ENCODE data around the gene GMPR.
"Not testable (repeated sequence)": the region's sequence is repeated elsewhere in the genome, so short reads cannot be mapped to it uniquely, and the experiment has no call there.

Gene GMPR

DNA sequence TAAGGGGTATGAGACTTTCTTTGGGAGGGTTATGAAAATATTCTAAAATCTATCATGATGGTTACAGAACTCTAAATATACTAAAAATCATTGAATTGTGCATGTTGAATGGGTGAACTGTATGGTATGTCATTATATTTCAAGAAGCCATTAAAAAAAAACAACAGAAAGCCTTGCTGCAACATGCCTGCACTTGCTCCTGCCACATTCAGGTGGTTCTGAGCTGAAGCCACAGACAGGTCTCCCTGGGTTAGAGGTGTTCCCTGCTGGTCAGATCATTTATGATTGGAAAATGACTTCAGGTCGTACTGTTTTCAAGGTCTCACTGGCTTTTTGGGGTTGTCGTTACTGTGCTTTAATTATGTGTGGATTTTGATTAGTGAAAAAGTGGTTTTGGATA lies 13.3 kb downstream of the GMPR start:
- no peak for DNase-seq

GRCh38 chr6:16252686-16253299 lies 14.4 kb downstream of the GMPR start:
- DNase-seq: no peak

DNA sequence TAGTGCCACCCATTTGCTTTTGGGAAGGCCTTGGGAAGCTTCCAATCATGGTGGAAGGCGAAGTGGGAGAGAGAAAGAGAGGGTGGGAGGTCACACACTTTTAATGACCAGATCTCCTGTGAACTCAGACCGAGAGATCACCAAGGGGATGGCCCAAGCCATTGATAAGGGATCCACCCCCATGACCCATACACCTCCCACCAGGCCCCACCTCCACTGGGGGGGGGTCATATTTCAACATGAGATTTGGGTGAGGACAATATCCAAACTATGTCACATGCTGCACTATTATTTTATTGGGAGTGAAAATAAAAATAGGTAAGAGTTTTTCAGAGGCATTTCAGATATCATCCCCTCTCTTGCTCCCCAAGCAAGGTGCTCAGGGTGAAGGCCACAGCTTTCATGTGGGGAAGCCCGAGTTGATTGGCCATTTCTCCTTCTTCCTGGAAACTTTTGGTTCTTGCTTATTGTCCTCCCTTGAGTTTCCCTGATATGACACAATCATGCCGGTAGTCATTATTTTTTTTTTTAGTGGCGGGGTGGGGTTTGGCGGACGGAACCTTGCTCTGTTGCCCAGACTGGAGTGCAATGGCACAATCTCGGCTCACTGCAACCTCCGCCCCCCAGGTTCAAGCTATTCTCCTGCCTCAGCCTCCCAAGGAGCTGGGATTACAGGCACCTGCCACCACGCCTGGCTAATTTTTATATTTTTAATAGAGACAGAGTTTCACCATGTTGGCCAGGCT lies 15.2 kb downstream of the GMPR start:
- DNase-seq: no peak

DNA sequence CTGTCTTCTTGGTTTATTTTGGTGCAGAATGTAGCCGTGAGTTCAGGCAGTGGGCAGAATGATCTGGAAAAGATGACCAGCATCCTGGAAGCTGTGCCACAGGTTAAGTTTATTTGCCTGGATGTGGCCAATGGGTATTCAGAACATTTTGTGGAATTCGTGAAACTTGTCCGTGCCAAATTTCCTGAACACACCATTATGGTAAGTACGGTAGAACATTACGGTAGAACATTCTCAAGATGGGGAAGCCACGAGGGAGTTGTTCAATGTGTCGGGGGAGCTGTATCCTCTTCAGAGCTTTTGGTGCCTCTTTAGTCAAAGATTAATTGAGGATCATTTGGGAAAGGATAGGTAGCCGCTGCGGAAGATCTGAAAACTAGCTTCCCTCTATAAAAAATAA lies 16.1 kb downstream of the GMPR start:
- DNase-seq: no peak

DNA sequence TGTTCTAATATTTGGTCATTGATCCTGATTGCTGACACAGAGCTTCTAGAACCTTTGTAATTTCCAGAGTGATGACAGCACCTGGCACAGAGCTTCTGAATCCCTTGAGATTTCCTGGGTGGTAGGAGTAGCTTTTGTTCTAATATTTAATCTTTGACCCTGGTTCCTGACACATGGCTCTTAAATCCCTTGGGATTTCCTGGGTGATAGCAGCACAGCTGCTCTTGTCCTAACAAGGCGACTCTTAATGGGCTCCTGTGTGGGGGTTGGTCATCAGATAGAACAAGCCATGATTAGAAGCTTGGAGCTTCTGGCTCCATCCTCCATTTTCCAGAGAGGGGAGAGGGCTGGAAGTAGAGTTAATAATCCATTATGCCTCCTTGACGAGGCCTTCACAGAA lies 18.4 kb downstream of the GMPR start:
- DNase-seq: no peak

DNA sequence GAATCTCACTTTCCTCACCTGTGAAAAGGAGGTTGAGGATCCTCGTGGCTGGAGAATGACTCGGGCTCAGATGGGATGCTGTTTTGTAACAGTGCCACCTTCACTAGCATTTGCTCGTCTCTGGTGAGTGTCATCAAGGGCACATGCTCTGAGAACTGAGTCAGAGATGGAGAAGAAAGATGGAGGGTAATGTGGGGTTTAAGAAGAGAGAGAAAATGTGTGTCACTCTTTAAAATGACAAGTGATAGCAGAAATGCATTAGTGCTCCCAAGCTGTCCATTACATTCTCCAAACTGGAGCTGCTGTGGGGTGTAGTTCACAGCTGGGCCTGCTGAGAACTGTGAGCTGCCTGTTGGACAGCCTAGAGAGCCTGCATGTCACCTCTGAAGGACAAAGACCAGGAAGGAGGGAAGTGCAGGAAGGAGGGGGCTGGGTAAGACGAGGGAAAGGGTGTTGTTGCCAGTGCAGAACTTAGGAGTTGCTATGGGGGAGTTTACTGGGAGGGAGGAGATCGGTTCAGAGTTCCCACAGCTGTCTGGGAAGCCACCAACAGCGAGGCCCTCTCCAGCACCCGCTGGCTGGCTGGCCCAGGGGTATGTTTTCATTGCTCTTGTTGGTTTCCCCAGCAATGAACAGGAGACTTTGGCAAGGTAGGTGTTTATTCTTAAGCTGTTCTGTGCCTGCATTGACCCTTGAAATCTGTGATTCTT lies 19.8 kb downstream of the GMPR start:
- no peak for DNase-seq

DNA sequence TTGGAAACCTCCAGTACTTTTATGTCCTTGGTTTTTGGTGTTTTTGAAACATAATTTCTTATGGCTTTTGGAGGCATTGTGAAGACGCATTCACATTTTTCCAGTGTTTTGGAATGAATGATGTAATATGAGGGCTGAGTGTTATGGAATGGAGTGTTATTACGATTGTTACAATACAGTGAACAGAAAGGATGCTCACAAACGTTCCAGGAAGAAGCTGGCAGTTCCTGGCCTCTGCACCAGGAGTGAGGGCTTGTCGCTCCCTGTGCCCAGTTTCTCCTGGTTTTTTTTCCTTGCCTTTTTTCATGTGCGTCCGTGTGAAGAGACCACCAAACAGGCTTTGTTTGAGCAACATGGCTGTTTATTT lies 20.3 kb downstream of the GMPR start:
- DNase-seq: no peak

DNA sequence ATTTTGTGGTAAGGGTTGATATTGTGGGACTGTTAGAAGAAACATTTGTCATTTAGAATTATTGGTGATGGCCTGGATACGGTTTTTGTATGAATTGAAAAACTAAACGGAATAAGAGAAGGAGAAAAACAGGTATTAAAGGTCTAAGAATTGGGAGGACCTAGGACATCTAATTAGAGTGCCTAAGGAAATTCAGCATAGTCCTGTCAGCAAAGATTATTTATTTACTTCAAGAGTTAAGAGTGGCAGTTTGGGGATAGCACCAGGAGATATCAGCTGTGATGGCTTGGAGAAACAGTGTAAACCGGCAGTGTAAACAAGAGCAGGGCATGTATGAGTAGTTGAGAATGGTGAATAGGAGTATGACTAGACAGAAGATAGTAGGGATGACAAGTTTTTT lies 21.2 kb downstream of the GMPR start:
- DNase-seq: not testable (repeated sequence)

DNA sequence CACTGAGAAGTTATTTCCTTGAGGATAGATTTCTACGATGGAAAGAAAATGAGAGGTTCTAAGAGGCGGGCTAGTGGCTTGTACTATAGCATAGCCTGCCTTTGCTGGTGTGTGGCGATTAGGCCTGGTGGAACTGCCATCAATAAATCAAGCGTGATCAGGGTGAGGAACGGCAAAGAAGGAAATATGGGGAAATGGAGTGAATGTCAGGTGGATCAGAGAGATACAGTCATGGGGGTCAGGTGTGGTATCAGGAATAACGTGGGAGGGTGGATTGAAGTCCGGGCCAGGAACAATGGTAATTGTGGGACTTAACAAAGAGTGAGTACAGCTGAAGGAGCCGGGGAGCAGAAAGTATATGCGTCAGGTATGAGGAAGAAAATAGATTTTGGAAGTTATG lies 22.2 kb downstream of the GMPR start:
- not testable (repeated sequence) for DNase-seq

DNA sequence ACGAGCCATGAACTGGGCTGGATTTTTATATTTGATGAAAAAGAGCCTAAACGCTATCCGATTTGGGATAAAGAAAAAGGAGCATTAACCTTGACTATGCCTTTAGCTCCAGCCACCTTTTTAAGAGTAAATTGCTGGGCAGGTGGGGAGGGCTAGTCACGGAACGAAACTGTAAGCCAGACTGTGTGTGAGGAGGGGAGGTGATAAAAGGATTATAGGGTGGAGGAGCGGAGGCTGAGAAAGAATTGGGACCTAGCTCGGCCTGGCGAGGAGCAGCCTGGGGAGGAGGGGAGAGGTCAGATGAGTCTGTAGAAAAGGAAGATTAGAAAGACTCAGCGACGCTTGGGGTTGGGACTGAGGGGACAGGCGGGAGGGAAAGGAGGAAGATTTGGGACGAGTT lies 24.4 kb downstream of the GMPR start:
- DNase-seq: not testable (repeated sequence)

- not testable (repeated sequence) for DNase-seq
These were observed 25.2 kb downstream of the GMPR start for GRCh38 chr6:16263464-16264099.

- DNase-seq: no peak
These were observed 26.4 kb downstream of the GMPR start for GRCh38 chr6:16264785-16265184.

DNA sequence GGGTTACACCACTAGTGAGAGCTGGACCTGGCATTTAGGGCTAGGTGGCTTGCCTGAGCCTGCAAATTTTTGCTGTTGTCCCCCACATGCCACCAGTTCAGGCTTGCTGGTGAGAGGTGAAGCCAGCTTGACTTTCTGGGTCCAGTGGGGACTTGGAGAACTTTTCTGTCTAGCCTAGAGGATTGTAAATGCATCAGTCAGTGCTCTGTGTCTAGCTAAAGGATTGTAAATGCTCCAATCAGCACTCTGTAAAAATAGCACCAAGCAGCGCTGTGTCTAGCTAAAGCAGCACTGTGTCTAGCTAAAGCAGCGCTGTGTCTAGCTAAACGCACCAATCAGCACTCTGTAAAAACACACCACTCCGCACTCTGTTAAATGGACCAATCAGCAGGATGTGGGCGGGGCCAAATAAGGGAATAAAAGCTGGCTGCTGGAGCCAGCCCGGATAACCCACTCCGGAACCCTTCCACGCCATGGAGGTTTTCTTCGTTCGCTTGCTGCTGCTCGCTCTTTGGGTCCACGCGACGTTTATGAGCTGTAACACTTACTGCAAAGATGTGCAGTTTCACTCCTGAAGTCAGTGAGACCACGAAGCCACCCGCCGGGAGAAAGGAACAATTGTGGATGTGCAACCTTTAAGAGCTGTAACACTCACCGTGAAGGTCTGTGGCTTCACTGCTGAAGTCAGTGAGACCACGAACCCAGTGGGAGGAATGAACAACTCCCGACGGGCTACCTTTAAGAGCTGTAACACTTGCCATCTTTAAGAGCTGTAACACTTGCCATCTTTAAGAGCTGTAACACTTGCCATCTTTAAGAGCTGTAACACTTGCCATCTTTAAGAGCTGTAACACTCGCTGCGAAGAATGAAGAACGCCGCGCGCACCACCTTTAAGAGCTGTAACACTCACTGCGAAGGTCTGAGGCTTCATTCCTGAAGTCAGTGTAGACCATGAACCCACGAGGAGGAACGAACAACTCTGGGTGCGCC lies 27.3 kb downstream of the GMPR start:
- DNase-seq: no peak

DNA sequence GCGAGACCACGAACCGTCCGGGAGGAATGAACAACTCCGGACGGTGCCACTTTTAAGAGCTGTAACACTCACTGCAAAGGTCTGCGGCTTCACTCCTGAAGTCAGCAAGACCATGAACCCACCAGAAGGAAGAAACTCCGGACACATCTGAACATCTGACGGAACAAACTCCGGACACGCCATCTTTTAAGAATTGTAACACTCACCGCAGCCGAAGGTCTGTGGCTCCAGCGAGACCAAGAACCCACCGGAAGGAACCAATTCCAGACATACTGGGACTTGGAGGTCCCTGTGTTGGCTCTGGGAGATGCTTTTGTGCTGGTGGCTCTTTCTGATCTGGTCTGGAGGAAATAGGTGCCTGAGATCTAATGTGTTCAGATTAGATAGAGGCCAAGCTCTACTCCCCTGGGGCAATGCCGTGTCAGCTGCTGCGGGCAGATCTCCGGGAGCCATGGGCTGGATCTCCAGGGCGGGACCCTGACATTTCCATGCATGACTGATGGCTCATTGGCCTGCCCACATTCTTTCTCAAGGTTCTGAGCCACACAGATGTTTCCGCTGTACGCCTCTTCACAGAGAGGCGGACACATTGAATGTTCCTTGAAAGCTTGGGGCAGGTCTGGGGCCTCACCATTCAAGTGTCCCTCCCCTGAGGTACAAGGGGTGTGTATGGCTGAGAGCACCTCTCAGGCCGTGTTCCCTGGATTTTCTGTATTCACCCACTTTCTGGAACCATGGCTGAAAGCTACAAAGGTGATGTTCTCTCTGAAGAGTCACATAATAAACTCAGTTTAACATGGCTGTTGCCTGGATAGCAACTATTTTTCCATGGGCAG lies 29.3 kb downstream of the GMPR start:
- no peak for DNase-seq

DNA sequence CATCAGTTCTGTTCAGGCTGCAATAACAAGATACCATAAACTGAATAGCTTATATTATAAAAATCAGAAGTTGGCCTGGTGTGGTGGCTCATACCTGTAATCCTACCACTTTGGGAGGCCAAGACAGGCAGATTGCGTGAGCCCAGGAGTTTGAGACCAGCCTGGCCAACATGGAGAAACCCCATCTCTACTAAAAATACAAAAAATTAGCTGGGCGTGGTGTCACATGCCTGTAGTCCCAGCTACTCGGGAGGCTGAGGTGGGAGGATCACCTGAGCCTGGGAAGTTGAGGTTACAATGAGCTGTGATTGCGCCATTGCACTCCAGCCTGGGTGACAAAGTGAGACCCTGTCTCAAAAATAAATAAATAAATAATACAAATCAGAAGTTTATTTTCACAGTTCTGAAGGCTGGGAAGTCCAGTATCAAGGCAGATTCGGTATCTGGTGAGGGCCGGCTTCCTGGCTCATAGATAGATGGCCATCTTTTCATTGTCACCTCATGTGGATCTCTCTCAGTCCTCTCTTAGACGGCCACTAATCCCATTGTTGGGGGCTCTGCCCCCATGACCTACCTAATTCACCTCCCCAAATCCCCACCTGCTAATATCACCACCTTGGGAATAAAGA lies 31.2 kb downstream of the GMPR start:
- DNase-seq: not testable (repeated sequence)

DNA sequence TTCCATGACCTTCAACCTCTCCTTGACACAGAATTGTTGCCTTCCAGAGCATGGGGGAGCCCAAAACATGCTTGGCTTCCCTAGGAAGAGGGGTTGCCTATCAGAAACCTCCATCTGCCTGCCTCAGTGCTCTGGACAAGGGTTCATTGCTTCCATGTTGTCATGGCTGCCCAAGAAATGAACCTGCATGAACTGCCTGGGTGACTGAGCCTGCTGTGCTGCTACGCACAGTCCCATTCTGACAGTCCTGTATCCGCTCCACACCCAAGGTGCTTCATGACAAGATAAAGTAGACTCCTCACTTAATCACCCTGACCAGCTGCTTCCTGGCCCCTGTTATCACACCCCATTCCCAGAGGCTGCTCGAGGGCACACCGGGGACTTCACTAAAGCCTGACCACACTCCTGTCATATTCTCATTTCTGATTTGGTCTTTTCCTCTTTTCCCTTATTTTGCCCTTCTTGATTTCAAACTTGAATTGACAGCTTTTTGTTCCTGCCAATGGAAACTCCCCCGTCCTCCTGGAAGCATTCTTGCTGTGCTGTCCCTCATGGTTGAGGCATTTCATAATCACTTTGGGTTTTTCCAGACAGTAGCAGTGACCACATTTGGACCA lies 31.9 kb downstream of the GMPR start:
- DNase-seq: no peak

GRCh38 chr6:16271428-16271827 lies 33.0 kb downstream of the GMPR start:
- no peak for DNase-seq

DNA sequence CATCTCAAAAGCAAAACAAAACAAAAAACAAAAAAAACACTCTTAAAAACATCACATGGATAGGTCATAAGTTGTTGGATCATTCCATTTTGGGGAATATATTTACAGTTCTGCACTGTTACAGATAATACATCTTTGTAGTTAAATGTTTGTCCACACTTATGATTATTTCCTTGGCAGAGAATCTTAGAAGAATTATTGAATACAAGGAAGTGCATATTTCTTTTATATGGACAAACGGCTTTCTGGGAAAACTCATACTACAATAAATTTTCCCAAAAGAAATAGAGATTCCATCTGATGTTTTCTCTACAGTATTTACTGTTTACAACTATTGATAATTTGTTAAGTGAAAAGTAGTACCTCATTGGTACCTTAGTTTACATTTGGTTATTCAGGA lies 33.8 kb downstream of the GMPR start:
- DNase-seq: no peak

DNA sequence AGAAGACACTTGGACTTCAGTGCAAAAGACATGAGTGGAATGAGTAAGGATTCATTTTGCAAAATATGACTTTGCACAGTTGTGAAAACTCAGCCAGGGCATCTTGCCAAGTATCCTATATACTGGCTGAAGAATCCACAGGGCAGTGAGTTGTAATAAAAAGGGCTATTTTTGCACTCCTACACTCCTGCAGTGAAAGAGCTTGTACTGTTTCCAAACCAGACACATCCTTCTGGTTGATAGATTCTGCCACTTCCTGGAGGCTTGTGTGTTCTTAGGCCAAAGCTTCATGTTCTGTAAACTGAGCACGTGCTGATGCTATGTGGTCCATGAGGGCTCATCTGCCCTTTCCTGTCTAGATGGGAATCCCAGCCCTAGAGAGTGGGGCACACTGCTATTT lies 34.9 kb downstream of the GMPR start:
- no peak for DNase-seq

DNA sequence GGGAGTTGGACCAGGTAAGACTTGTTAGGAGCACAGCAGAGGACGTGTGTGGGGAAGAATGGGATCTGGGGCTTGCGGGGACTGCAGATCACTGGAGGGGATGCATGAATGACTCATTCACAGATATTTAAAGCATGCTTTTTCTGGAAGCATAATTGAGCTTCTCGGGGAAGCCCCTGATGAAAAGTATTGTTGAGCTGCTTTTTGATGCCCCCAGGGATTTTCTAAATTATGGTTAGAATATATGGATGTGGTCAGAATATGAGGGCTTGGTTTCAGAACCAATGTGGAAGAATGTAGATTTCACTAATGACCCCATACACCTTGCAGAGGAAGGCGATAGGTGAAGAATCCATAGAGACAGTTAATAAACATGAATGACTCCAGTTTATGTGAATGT lies 36.1 kb downstream of the GMPR start:
- DNase-seq: no peak
